DOHH2 (cell line): ENCODE data around the gene RELN.

ENCODE experiments used
- H3F3A ChIP-seq: fragments of 200-600 bp; sonication (generic), shearing (Covaris generic); 2 replicates; pipeline ENCODE4 v1.6.0; 2016; ENCODE audit warnings: antibody characterized with exemption, mild to moderate bottlenecking; ENCODE audit not compliant: control insufficient read depth, insufficient read depth
- H3K27ac ChIP-seq: fragments of 200-600 bp; sonication (generic); 2 replicates; pipeline ENCODE4 v1.5.1; 2014; ENCODE audit warnings: low read depth, mild to moderate bottlenecking, low read length, moderate library complexity
- H3K27me3 ChIP-seq: fragments of 200-600 bp; sonication (generic); 2 replicates; pipeline ENCODE4 v1.6.1; 2014; ENCODE audit warnings: mild to moderate bottlenecking, low read length, mixed read lengths; ENCODE audit not compliant: control insufficient read depth
- H3K36me3 ChIP-seq: fragments of 200-600 bp; sonication (generic); 2 replicates; pipeline ENCODE4 v1.6.1; 2014; ENCODE audit warnings: mild to moderate bottlenecking, low read length, moderate library complexity, mixed read lengths; ENCODE audit not compliant: control insufficient read depth
- H3K4me1 ChIP-seq: fragments of 200-600 bp; sonication (generic); 2 replicates; pipeline ENCODE4 v1.6.1; 2014; ENCODE audit warnings: mild to moderate bottlenecking, low read length, mixed read lengths; ENCODE audit not compliant: control insufficient read depth
- H3K4me2 ChIP-seq: fragments of 200-600 bp; sonication (generic); 2 replicates; pipeline ENCODE4 v1.6.0; 2014; ENCODE audit warnings: mild to moderate bottlenecking, low read length, moderate library complexity
- H3K4me3 ChIP-seq: fragments of 200-600 bp; sonication (generic); 2 replicates; pipeline ENCODE4 v1.5.1; 2014; ENCODE audit warnings: mild to moderate bottlenecking, low read length, mixed read lengths
- H3K79me2 ChIP-seq: fragments of 200-600 bp; sonication (generic); 2 replicates; pipeline ENCODE4 v1.6.1; 2014; ENCODE audit warnings: mild to moderate bottlenecking, low read length, mixed read lengths; ENCODE audit not compliant: control insufficient read depth
- H3K9me2 ChIP-seq: fragments of 200-600 bp; sonication (generic); replicated peaks from 2 replicates; pipeline ENCODE4 v1.6.1; 2014; ENCODE audit warnings: mild to moderate bottlenecking, low read length, mixed read lengths; ENCODE audit not compliant: control insufficient read depth
- H3K9me3 ChIP-seq: fragments of 200-600 bp; sonication (generic); 2 replicates; pipeline ENCODE4 v1.6.1; 2014; ENCODE audit warnings: antibody characterized with exemption, low read length, mixed read lengths; ENCODE audit not compliant: control insufficient read depth, insufficient read depth
- H4K20me1 ChIP-seq: fragments of 200-600 bp; sonication (generic); 2 replicates; pipeline ENCODE4 v1.6.0; 2014; ENCODE audit warnings: low read depth, mild to moderate bottlenecking, antibody characterized with exemption, low read length, moderate library complexity; ENCODE audit not compliant: control insufficient read depth, insufficient read depth
- EZH2phosphoT487 ChIP-seq: fragments of 200-600 bp; sonication (generic); IDR thresholded peaks from 2 replicates; pipeline ENCODE4 v1.6.1; 2017; ENCODE audit warnings: borderline replicate concordance, mild to moderate bottlenecking, antibody characterized with exemption, low read length, moderate library complexity, mixed read lengths
- TF ChIP-seq, protein P1 (sequence below): fragments of 200-600 bp; sonication (generic); IDR thresholded peaks from one replicate; pipeline ENCODE4 v1.5.1; 2014; ENCODE audit warnings: antibody characterized with exemption, mild to moderate bottlenecking, low read depth, low read length; ENCODE audit not compliant: poor library complexity, severe bottlenecking

Gene RELN

DNA sequence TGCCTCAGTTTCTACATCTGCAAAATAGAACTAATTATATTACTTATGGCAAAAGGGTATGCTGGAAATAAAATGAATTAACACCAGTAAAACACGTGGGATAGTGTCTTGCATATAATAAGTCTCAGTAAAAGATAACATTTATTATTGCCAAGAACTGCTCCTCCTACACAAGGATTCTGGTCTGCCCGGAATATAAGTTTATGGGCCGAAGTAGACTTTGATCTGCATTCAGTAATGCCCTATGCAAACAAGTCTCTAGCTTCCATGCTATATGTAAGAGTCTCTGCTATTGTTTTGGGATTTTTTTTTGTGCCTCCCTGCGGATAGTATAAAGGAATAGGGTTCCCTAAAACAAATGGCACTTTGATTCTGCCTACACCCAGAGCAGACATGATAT, 417.9 kb downstream of the RELN start:
- no peaks in the 10 kb centered on the region for H4K20me1 ChIP-seq
- no peaks in the 10 kb centered on the region for H3F3A ChIP-seq
- H3K9me2 ChIP-seq: no peaks in the 10 kb centered on the region
- H3K9me3 ChIP-seq: no peaks in the 10 kb centered on the region
- TF ChIP-seq EZH2phosphoT487: no peak
- TF ChIP-seq, protein P1, sequence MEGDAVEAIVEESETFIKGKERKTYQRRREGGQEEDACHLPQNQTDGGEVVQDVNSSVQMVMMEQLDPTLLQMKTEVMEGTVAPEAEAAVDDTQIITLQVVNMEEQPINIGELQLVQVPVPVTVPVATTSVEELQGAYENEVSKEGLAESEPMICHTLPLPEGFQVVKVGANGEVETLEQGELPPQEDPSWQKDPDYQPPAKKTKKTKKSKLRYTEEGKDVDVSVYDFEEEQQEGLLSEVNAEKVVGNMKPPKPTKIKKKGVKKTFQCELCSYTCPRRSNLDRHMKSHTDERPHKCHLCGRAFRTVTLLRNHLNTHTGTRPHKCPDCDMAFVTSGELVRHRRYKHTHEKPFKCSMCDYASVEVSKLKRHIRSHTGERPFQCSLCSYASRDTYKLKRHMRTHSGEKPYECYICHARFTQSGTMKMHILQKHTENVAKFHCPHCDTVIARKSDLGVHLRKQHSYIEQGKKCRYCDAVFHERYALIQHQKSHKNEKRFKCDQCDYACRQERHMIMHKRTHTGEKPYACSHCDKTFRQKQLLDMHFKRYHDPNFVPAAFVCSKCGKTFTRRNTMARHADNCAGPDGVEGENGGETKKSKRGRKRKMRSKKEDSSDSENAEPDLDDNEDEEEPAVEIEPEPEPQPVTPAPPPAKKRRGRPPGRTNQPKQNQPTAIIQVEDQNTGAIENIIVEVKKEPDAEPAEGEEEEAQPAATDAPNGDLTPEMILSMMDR: no peak
- H3K36me3 ChIP-seq: no peaks in the 10 kb centered on the region
- H3K4me3 ChIP-seq: no peak overlapping the region
- no peaks in the 10 kb centered on the region for H3K79me2 ChIP-seq
- H3K27me3 ChIP-seq: peaks cover 20% of the 10 kb centered on the region
- H3K4me2 ChIP-seq: no peak overlapping the region
- H3K4me1 ChIP-seq: no peaks in the 10 kb centered on the region
- H3K27ac ChIP-seq: no peak overlapping the region

DNA sequence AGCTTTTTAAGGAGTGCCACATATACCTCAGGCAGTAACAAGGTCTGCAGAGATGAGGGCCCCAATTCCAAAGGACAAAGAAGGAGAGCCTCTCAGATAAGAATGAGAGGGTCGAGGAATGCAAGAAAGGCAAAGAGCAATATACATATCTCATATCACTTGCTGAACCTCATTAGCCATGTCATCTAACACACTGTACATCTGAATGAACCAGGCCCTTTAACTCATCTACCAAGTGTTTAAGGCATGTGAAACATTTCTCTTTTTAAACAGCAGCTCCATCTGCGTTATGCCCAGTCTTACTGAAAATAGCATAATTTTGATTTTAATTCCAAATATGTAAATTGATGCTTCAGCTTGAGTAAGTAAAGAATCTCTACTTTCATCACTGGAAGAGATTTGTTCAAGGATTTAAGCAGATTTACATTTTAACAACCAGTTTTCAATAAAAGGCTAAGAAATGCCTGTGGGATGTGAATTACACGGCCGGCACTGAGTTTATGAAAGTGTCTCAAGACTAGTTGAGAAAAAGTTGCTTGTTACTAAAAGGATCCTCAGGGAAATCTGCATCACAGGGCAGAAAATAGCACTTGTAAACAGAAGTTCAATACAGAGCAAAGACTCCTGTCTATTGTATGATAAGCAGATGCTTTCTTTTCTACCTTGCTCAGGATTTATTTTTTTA, 419.7 kb downstream of the RELN start:
- no peaks in the 10 kb centered on the region for H3K36me3 ChIP-seq
- no peaks in the 10 kb centered on the region for H3K79me2 ChIP-seq
- H3K9me3 ChIP-seq: no peaks in the 10 kb centered on the region
- H4K20me1 ChIP-seq: no peaks in the 10 kb centered on the region
- no peaks in the 10 kb centered on the region for H3F3A ChIP-seq
- no peak overlapping the region for H3K4me3 ChIP-seq
- no peaks in the 10 kb centered on the region for H3K9me2 ChIP-seq
- no peaks in the 10 kb centered on the region for H3K4me1 ChIP-seq
- H3K27me3 ChIP-seq: peaks cover 32% of the 10 kb centered on the region
- H3K27ac ChIP-seq: no peak overlapping the region
- H3K4me2 ChIP-seq: no peak overlapping the region
- TF ChIP-seq, protein P1: no peak
- no peak for TF ChIP-seq EZH2phosphoT487

DNA sequence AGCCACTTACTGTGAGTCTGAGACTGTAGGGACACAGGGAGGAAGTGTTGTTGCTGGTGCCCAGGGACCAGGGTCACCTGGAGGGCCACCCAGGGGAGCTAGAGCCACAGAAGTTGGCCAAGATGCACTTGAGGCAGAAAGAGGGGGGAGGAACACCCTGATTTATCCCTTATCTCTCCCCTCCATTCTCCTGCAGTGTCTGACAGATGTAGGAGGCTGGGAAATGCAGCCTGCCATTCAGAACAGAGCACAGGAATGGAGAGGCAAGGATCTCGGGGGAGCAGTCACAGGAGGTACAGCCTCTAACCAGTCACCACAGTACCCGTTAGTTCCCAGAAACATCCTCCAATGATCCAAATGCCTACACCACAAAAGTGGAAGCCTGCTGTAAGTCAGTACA, 425.0 kb downstream of the RELN start:
- Histone ChIP-seq H3K9me2 (no peaks in the 10 kb centered on the region), H3K4me2 (no peak overlapping the region), H3F3A (no peaks in the 10 kb centered on the region), H3K4me3 (no peak overlapping the region), H3K27me3 (peaks cover 34% of the 10 kb centered on the region), H3K27ac (no peak overlapping the region), H4K20me1 (no peaks in the 10 kb centered on the region), H3K36me3 (no peaks in the 10 kb centered on the region), H3K4me1 (no peaks in the 10 kb centered on the region), H3K79me2 (no peaks in the 10 kb centered on the region), H3K9me3 (no peaks in the 10 kb centered on the region)
- no peak for TF ChIP-seq EZH2phosphoT487
- TF ChIP-seq, protein P1: no peak
